ENCODE measurements around the gene PORCN. TPM values are rescaled to one million over a fixed set of nuclear protein-coding genes. Genes with fewer than 3 reads are reported as not detected.
"Not testable (repeated sequence)": the region's sequence is repeated elsewhere in the genome, so short reads cannot be mapped to it uniquely, and the experiment has no call there.

Gene PORCN
- total RNA-seq, 4 donors from 2014 or later, result 15.0 to 21.5 (median 18.9) TPM

DNA sequence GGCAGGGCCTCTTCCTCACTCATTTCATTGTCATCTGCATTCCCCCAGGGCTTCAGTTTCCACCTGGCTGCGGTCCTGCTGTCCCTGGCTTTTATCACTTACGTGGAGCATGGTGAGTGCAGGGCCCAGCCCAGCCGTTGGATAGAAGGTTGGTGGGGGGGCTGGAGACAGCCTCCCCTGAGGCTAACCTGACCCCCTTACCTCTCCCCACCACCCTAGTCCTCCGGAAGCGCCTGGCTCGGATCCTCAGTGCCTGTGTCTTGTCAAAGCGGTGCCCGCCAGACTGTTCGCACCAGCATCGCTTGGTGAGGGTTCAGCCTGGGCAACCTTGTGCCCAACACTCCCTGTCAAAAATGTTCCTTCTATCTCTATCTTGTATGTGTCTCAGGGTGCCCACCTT lies 7.0 kb downstream of the PORCN start:
- H3K27ac ChIP-seq (replicated peaks in 1 of 4), result no peak overlapping the region
- H3K9me3 ChIP-seq, result no peaks in the 10 kb centered on the region
- no peak for DNase-seq (ENCODE audit: extremely low spot score)
- peaks cover 0 to 39% (median 17%) of the 10 kb centered on the region in 4 donors for H3K36me3 ChIP-seq
- H3K4me1 ChIP-seq, result no peaks in the 10 kb centered on the region
- H3K4me3 ChIP-seq, result no peak overlapping the region
- H3K27me3 ChIP-seq, result peaks cover 0 to 4% (median 0%) of the 10 kb centered on the region in 4 donors
- 81% methylated on average over 10 of the region's 10 CpGs for WGBS
- intact Hi-C loops (cut with DNase I), result no loop called here
- TF ChIP-seq EP300 (IDR thresholded peaks at IDR 0.05), result no peak
- TF ChIP-seq, protein P1, sequence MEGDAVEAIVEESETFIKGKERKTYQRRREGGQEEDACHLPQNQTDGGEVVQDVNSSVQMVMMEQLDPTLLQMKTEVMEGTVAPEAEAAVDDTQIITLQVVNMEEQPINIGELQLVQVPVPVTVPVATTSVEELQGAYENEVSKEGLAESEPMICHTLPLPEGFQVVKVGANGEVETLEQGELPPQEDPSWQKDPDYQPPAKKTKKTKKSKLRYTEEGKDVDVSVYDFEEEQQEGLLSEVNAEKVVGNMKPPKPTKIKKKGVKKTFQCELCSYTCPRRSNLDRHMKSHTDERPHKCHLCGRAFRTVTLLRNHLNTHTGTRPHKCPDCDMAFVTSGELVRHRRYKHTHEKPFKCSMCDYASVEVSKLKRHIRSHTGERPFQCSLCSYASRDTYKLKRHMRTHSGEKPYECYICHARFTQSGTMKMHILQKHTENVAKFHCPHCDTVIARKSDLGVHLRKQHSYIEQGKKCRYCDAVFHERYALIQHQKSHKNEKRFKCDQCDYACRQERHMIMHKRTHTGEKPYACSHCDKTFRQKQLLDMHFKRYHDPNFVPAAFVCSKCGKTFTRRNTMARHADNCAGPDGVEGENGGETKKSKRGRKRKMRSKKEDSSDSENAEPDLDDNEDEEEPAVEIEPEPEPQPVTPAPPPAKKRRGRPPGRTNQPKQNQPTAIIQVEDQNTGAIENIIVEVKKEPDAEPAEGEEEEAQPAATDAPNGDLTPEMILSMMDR (IDR thresholded peaks at IDR 0.05), result no peak
- TF ChIP-seq POLR2AphosphoS5 (IDR thresholded peaks at IDR 0.05), result no peak
- no peak for TF ChIP-seq POLR2A (IDR thresholded peaks at IDR 0.05; ENCODE audit: low read depth)

DNA sequence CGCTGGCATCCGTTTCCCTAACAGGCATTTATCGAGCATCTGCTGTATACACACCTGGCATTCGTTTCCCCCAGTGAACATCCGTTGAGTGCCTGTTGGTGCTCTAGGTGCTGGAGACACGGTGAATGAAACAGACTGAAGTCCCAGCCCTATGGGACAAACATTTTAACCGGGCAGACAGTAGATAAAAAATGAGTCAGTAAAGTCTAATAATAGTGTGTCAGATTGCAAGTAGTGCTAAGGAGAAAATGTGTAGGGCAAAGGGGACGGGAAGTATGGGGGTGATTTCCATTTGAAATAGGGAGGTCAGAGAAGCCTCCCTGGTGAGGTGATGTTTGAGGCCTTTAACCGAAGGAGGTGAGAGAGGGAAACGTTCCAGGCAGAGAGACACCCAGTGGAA lies 7.5 kb downstream of the PORCN start:
- Histone ChIP-seq H3K9me3 (no peaks in the 10 kb centered on the region), H3K4me3 (no peak overlapping the region), H3K4me1 (peaks cover 0 to 4% (median 2%) of the 10 kb centered on the region in 4 donors), H3K27ac (replicated peaks in 1 of 4) (no peak overlapping the region), H3K36me3 (peaks cover 0 to 39% (median 17%) of the 10 kb centered on the region in 4 donors), H3K27me3 (peaks cover 0 to 4% (median 0%) of the 10 kb centered on the region in 4 donors)
- TF ChIP-seq, protein P1 (IDR thresholded peaks at IDR 0.05), result no peak
- TF ChIP-seq POLR2A (IDR thresholded peaks at IDR 0.05; ENCODE audit: low read depth) (no peak), POLR2AphosphoS5 (IDR thresholded peaks at IDR 0.05) (no peak), EP300 (IDR thresholded peaks at IDR 0.05) (no peak)
- 84% methylated on average over 10 of the region's 10 CpGs for WGBS
- intact Hi-C loops (cut with DNase I), result no loop called here
- DNase-seq (ENCODE audit: extremely low spot score), result no peak

DNA sequence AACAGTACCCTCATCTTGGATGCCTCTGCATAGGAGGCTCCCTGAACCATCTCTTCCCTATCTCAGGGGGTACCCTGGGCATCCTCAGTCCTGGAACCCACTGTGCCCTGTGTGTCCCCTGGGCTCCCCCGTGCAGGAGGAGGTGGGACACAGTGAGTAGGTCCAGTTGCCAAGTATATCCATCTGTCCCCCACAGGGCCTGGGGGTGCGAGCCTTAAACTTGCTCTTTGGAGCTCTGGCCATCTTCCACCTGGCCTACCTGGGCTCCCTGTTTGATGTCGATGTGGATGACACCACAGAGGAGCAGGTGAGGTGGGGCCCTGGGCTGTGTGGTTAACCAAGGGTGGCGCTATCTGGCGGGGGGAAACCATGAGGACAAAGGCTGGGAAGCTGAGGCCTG lies 8.2 kb downstream of the PORCN start:
- peaks cover 0 to 4% (median 2%) of the 10 kb centered on the region in 4 donors for H3K4me1 ChIP-seq
- H3K4me3 ChIP-seq, result no peak overlapping the region
- H3K27ac ChIP-seq (replicated peaks in 1 of 4), result no peak overlapping the region
- peaks cover 0 to 4% (median 0%) of the 10 kb centered on the region in 4 donors for H3K27me3 ChIP-seq
- peaks cover 0 to 37% (median 17%) of the 10 kb centered on the region in 4 donors for H3K36me3 ChIP-seq
- intact Hi-C loops (cut with DNase I), result no loop called here
- H3K9me3 ChIP-seq, result no peaks in the 10 kb centered on the region
- no peak for DNase-seq (ENCODE audit: extremely low spot score)
- TF ChIP-seq POLR2AphosphoS5 (IDR thresholded peaks at IDR 0.05), result no peak
- no peak for TF ChIP-seq POLR2A (IDR thresholded peaks at IDR 0.05; ENCODE audit: low read depth)
- no peak for TF ChIP-seq EP300 (IDR thresholded peaks at IDR 0.05)
- TF ChIP-seq, protein P1 (IDR thresholded peaks at IDR 0.05), result no peak
- 85% methylated on average over 3 of the region's 5 CpGs for WGBS

DNA sequence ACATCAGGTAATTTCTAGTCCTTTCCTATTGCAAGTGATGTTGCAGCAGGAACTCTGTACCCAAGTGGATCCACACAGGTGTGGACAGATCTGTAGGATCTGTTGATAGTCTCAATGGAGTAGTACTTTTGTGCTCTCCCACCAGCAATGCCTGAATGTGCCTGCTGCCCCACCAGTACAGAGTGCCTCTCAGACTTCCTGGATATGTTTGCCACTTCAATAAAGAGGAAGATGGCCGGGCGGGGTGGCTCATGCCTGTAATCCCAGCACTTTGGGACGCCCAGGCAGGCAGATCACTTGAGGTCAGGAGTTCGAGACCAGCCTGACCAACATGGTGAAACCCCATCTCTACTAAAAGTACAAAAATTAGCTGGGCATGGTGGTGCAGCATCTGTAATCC lies 10.7 kb downstream of the PORCN start:
- H3K27ac ChIP-seq (replicated peaks in 1 of 4); H3K9me3 ChIP-seq; intact Hi-C loops (cut with DNase I); H3K27me3 ChIP-seq; H3K4me3 ChIP-seq; DNase-seq (ENCODE audit: extremely low spot score): not testable (repeated sequence)
- H3K4me1 ChIP-seq, result peaks cover 0 to 15% (median 11%) of the 10 kb centered on the region in 4 donors
- H3K36me3 ChIP-seq, result peaks cover 0 to 23% (median 10%) of the 10 kb centered on the region in 4 donors
- WGBS, result 75% methylated on average over 3 of the region's 4 CpGs

DNA sequence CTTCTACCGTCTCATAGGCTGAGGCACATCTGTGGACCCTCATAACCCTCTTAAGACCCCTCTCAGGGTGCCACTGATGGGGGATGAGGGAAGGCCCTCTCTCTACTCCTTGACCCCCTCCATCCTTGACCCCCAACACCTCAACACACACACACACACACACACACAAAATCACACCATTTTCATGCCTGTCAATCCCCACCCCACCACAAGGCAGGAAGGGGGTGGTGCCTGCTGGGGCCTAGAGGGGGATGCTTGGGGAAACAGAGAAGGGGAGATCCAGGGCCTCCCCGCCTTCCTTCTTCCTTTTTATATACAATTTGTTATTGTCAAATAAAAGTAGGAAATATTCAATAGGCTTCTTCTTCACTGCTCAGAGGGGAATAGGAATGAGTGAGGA lies 11.7 kb downstream of the PORCN start:
- H3K36me3 ChIP-seq, result peaks cover 0 to 13% (median 3%) of the 10 kb centered on the region in 4 donors
- TF ChIP-seq POLR2AphosphoS5 (IDR thresholded peaks at IDR 0.05) (no peak), EP300 (IDR thresholded peaks at IDR 0.05) (no peak), POLR2A (IDR thresholded peaks at IDR 0.05; ENCODE audit: low read depth) (no peak)
- TF ChIP-seq, protein P1 (IDR thresholded peaks at IDR 0.05), result no peak
- intact Hi-C loops (cut with DNase I), result no loop called here
- no peak for DNase-seq (ENCODE audit: extremely low spot score)
- H3K9me3 ChIP-seq, result no peaks in the 10 kb centered on the region
- H3K4me1 ChIP-seq, result peaks cover 0 to 15% (median 11%) of the 10 kb centered on the region in 4 donors
- no peaks in the 10 kb centered on the region for H3K27me3 ChIP-seq
- H3K27ac ChIP-seq (replicated peaks in 1 of 4), result no peak overlapping the region
- H3K4me3 ChIP-seq, result no peak overlapping the region
- WGBS, result 97% methylated on average over 2 of the region's 2 CpGs
